H1 (cell line): ENCODE data around the gene TRIM23. TPM values are rescaled to one million over a fixed set of nuclear protein-coding genes. Genes with fewer than 3 reads are reported as not detected.

Experiments used
- CTCF ChIA-PET: fragments of 300-600 bp; sonication (Branson Sonifier 250); formaldehyde crosslinking; loops from one replicate; lab custom pipeline; 2021; ENCODE audit not compliant: partially characterized antibody; lab: Charles Lee
- POLR2A ChIA-PET: fragments of 300-600 bp; sonication (Branson Sonifier 250); formaldehyde crosslinking; loops from one replicate; lab custom pipeline; 2021; ENCODE audit warnings: inconsistent platforms; ENCODE audit not compliant: partially characterized antibody; lab: Charles Lee
- DNase-seq, 2 experiments: peaks; one replicate each; pipeline versions ENCODE4 v3.0.0 to v3.0.0-alpha.2; 2010 to 2022; ENCODE audit warnings: low spot score in 2 of 2, low read depth in 1 of 2, mixed read lengths in 1 of 2
- FAIRE-seq: peaks from 2 replicates; lab custom pipeline; 2011; peaks lifted over from hg19 to GRCh38; lab: Jason Lieb, UNC
- H2AFZ ChIP-seq: 2 replicates; pipeline ENCODE4 v1.8.1; 2012; ENCODE audit warnings: low read length, inconsistent platforms
- H2AK5ac ChIP-seq: 2 replicates; pipeline ENCODE4 v1.6.1; 2013; ENCODE audit warnings: low read depth, low read length
- H2BK120ac ChIP-seq: replicated peaks from 2 replicates; pipeline ENCODE3; 2013; ENCODE audit warnings: low read depth, low read length, inconsistent platforms
- H2BK12ac ChIP-seq: 2 replicates; pipeline ENCODE4 v1.6.1; 2013; ENCODE audit warnings: low read depth, low read length
- H2BK15ac ChIP-seq: 2 replicates; pipeline ENCODE4 v1.6.1; 2013; ENCODE audit warnings: low read length
- H2BK20ac ChIP-seq: 2 replicates; pipeline ENCODE4 v1.6.1; 2013; ENCODE audit warnings: low read length
- H2BK5ac ChIP-seq: 2 replicates; pipeline ENCODE4 v1.6.1; 2013; ENCODE audit warnings: low read depth, low read length
- H3K14ac ChIP-seq: 2 replicates; pipeline ENCODE4 v1.6.1; 2013; ENCODE audit warnings: inconsistent platforms; ENCODE audit not compliant: insufficient read length
- H3K18ac ChIP-seq: 2 replicates; pipeline ENCODE4 v1.6.1; 2013; ENCODE audit warnings: low read length; ENCODE audit errors: extremely low read depth
- H3K23ac ChIP-seq: 2 replicates; pipeline ENCODE4 v1.6.1; 2013; ENCODE audit warnings: inconsistent platforms; ENCODE audit not compliant: insufficient read length
- H3K23me2 ChIP-seq: 2 replicates; pipeline ENCODE4 v1.6.1; 2013; ENCODE audit warnings: low read depth, low read length
- H3K27ac ChIP-seq: 2 replicates; pipeline ENCODE4 v1.6.1; 2011; ENCODE audit warnings: low read depth, low read length, inconsistent platforms
- H3K27me3 ChIP-seq, 4 experiments: replicated peaks in 1 of 4; 1 replicate in 1 of 4; 2 replicates in 3 of 4; pipeline versions ENCODE4 v1.6.1 to v1.8.1; 2011 to 2013; ENCODE audit warnings: low read length in 3 of 4, mild to moderate bottlenecking in 3 of 4, inconsistent platforms in 2 of 4, mixed read lengths in 2 of 4, moderate library complexity in 1 of 4; ENCODE audit not compliant: control insufficient read depth in 3 of 4, insufficient read depth in 3 of 4; ENCODE audit errors: extremely low read depth in 1 of 4
- H3K36me3 ChIP-seq, 4 experiments: 2 replicates each; pipeline versions ENCODE4 v1.6.1 to v1.8.1; 2011 to 2013; ENCODE audit warnings: mild to moderate bottlenecking in 4 of 4, low read length in 3 of 4, moderate library complexity in 2 of 4, control low read depth in 1 of 4, inconsistent platforms in 1 of 4; ENCODE audit not compliant: insufficient read depth in 4 of 4, control insufficient read depth in 2 of 4
- H3K4ac ChIP-seq: replicated peaks from 2 replicates; pipeline ENCODE3; 2013; ENCODE audit warnings: low read length, low read depth, mixed read lengths, inconsistent platforms; ENCODE audit not compliant: insufficient read length
- H3K4me1 ChIP-seq, 4 experiments: replicated peaks in 1 of 4; 1 replicate in 1 of 4; 2 replicates in 3 of 4; pipeline versions ENCODE4 v1.6.1 to v1.8.1; 2011 to 2013; ENCODE audit warnings: low read length in 3 of 4, inconsistent platforms in 2 of 4, mixed read lengths in 1 of 4; ENCODE audit not compliant: insufficient read depth in 4 of 4, control insufficient read depth in 3 of 4
- H3K4me2 ChIP-seq, 2 experiments: 2 replicates each; pipeline versions ENCODE4 v1.6.1 to v1.8.1; 2011 to 2013; ENCODE audit warnings: low read depth in 2 of 2, low read length in 2 of 2, control low read depth in 1 of 2, inconsistent platforms in 1 of 2, mild to moderate bottlenecking in 1 of 2; ENCODE audit not compliant: insufficient read depth in 1 of 2
- H3K4me3 ChIP-seq, 4 experiments: fragments of 200-600, 300-600 bp in 1 of 4; sonication (generic), shearing (Covaris generic), sonication (Bioruptor Twin) in 1 of 4; 2 replicates each; pipeline versions ENCODE4 v1.5.1 to v1.8.1; 2011 to 2016; ENCODE audit warnings: low read length in 4 of 4, low read depth in 3 of 4, control low read depth in 2 of 4, inconsistent platforms in 2 of 4, mild to moderate bottlenecking in 2 of 4, mixed read lengths in 1 of 4, moderate library complexity in 1 of 4; ENCODE audit not compliant: insufficient read depth in 2 of 4; ENCODE audit errors: extremely low read depth in 1 of 4
- H3K56ac ChIP-seq: replicated peaks from 2 replicates; pipeline ENCODE3; 2013; ENCODE audit warnings: low read depth, mild to moderate bottlenecking, mixed read lengths, low read length, inconsistent platforms; ENCODE audit not compliant: insufficient read length
- H3K79me1 ChIP-seq: 2 replicates; pipeline ENCODE4 v1.6.1; 2013; ENCODE audit warnings: low read depth, low read length, control low read depth
- H3K79me2 ChIP-seq, 2 experiments: 2 replicates each; pipeline versions ENCODE4 v1.6.1 to v1.8.1; 2012 to 2013; ENCODE audit warnings: low read length in 2 of 2, mild to moderate bottlenecking in 2 of 2, inconsistent platforms in 1 of 2; ENCODE audit not compliant: insufficient read depth in 2 of 2, control insufficient read depth in 1 of 2
- H3K9ac ChIP-seq, 4 experiments: replicated peaks in 1 of 4; 1 replicate in 1 of 4; 2 replicates in 3 of 4; pipeline versions ENCODE4 v1.6.1 to v1.8.1; 2011 to 2013; ENCODE audit warnings: low read depth in 3 of 4, low read length in 3 of 4, control low read depth in 2 of 4, mild to moderate bottlenecking in 2 of 4, moderate library complexity in 2 of 4, inconsistent platforms in 1 of 4; ENCODE audit errors: extremely low read depth in 1 of 4
- H3K9me3 ChIP-seq, 2 experiments: 2 replicates each; pipeline versions ENCODE4 v1.6.1 to v1.8.1; 2012 to 2013; ENCODE audit warnings: mild to moderate bottlenecking in 2 of 2, moderate library complexity in 2 of 2, control low read depth in 1 of 2, inconsistent platforms in 1 of 2, low read depth in 1 of 2, low read length in 1 of 2, mixed read lengths in 1 of 2; ENCODE audit not compliant: insufficient read depth in 2 of 2
- H4K20me1 ChIP-seq, 2 experiments: replicated peaks in 1 of 2; 2 replicates each; pipeline versions ENCODE3 to v1.8.1; 2011 to 2013; ENCODE audit warnings: inconsistent platforms in 2 of 2, low read length in 2 of 2, mild to moderate bottlenecking in 1 of 2; ENCODE audit not compliant: insufficient read depth in 2 of 2, control insufficient read depth in 1 of 2
- H4K5ac ChIP-seq: 2 replicates; pipeline ENCODE4 v1.6.1; 2013; ENCODE audit warnings: low read length, low read depth, mixed read lengths, inconsistent platforms; ENCODE audit not compliant: insufficient read length
- H4K8ac ChIP-seq: 2 replicates; pipeline ENCODE4 v1.8.0; 2013; ENCODE audit warnings: mild to moderate bottlenecking, moderate library complexity, low read length, inconsistent platforms; ENCODE audit not compliant: insufficient read depth; ENCODE audit errors: extremely low read depth
- H4K91ac ChIP-seq: replicated peaks from 2 replicates; pipeline ENCODE3; 2013; ENCODE audit warnings: low read length, mixed read lengths, inconsistent platforms; ENCODE audit not compliant: insufficient read length
- CREB1 ChIP-seq: IDR thresholded peaks from 2 replicates; pipeline ENCODE4 v1.6.1; 2012; ENCODE audit warnings: inconsistent platforms
- EGR1 ChIP-seq: IDR thresholded peaks from 2 replicates; pipeline ENCODE4 v1.6.1; 2011; ENCODE audit warnings: low read depth, low read length, borderline replicate concordance
- HDAC6 ChIP-seq: IDR thresholded peaks from one replicate; pipeline ENCODE4 v1.7.1; 2012; ENCODE audit warnings: low read depth, mild to moderate bottlenecking, inconsistent platforms, low read length, moderate library complexity
- JUN ChIP-seq: IDR thresholded peaks from 2 replicates; pipeline ENCODE4 v1.6.1; 2011; ENCODE audit warnings: low read depth, mild to moderate bottlenecking, improper control_type of control experiment, low read length
- KDM5A ChIP-seq: fragments of 200-600 bp; IDR thresholded peaks from 2 replicates; pipeline ENCODE4 v1.7.1; 2012; ENCODE audit warnings: mild to moderate bottlenecking, low read length, inconsistent platforms, mixed read lengths
- RFX5 ChIP-seq: IDR thresholded peaks from 2 replicates; pipeline ENCODE4 v1.6.1; 2011; ENCODE audit warnings: low read depth, low read length, improper control_type of control experiment, borderline replicate concordance
- SIRT6 ChIP-seq: IDR thresholded peaks from one replicate; pipeline ENCODE4 v1.7.1; 2012; ENCODE audit warnings: low read length, inconsistent platforms
- SIX5 ChIP-seq: IDR thresholded peaks from 2 replicates; pipeline ENCODE4 v1.6.1; 2011; ENCODE audit warnings: mild to moderate bottlenecking, low read depth, low read length
- SP2 ChIP-seq: IDR thresholded peaks from 2 replicates; pipeline ENCODE4 v1.6.1; 2012; ENCODE audit warnings: mild to moderate bottlenecking, low read length, inconsistent platforms
- SP4 ChIP-seq: IDR thresholded peaks from 2 replicates; pipeline ENCODE4 v1.6.1; 2012; ENCODE audit warnings: low read length, inconsistent platforms
- TCF12 ChIP-seq: IDR thresholded peaks from 2 replicates; pipeline ENCODE4 v1.6.1; 2011; ENCODE audit warnings: low read depth, mild to moderate bottlenecking, low read length
- WGBS, 2 experiments: shearing (Covaris generic) in 1 of 2; methylation state at CpG; one replicate each; pipeline versions ENCODE4 v1.1.6 to v1.1.7; 2013 to 2015; ENCODE audit warnings: low lambda C conversion rate in 2 of 2, mixed read lengths in 2 of 2, inconsistent platforms in 1 of 2, low coverage in 1 of 2, missing lambda C conversion rate in 1 of 2; ENCODE audit not compliant: insufficient replicate concordance in 2 of 2, insufficient coverage in 1 of 2, insufficient read length in 1 of 2; ENCODE audit errors: extremely low coverage in 1 of 2, missing lambda C conversion rate in 1 of 2; 5-methylcytosine and 5-hydroxymethylcytosine counted together
- polyA plus RNA-seq, 7 experiments: library from polyadenylated mRNA; depleted of rRNA in 3 of 7; stranded (reverse) in 5 of 7; unstranded in 2 of 7; fragments of >200 nt in 5 of 7; fragments of 200-250 nt in 2 of 7; gene quantifications; 1 replicate in 5 of 7; 2 replicates in 1 of 7; 4 replicates in 1 of 7; pipeline versions ENCODE4 v1.2.1 to v1.2.3, GENCODE V29; 2011 to 2013; ENCODE audit warnings: missing spikeins in 2 of 7, mixed read lengths in 2 of 7
- total RNA-seq: library from RNA; stranded (reverse); fragmentation: NEBNext Ultra II Directional; extraction: Animal tissue kit (Norgen Biotek cat#: 25700); gene quantifications from 2 replicates; pipeline ENCODE4 v1.2.1, GENCODE V29; 2021

Gene TRIM23
- total and polyA plus RNA-seq, 2 of the 8 experiments (the other 6 are each of a cell fraction or from before 2014, with no cell fraction given): 2.5 to 11.7 TPM

DNA sequence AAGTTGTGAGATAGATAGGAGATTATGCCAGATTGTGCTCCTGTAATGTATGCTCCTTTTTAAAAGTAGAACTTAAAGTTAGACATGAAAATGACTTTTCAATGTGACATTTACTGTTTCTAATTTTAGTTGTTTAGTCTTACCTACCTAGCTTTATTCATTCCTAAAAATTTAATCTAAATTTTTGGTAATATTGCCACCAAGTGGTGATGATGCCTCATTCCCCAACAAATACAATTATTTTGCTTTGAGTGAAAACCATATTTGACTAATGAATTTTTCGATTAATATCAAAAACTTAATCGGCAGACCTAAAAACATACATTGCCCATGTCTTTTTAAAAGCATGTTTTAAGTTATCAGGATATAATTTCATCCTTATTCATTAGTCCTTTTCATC lies 35.4 kb downstream of the TRIM23 start:
- Histone ChIP-seq H3K4ac (no peak overlapping the region), H3K4me1 (no peaks in the 10 kb centered on the region), H4K8ac (no peak overlapping the region), H2BK5ac (no peak overlapping the region), H3K27me3 (no peaks in the 10 kb centered on the region), H3K4me3 (no peak overlapping the region), H3K18ac (no peak overlapping the region), H3K27ac (no peak overlapping the region), H3K79me2 (no peaks in the 10 kb centered on the region), H2AFZ (no peak overlapping the region), H3K9ac (no peak overlapping the region), H2BK12ac (no peak overlapping the region), H3K14ac (no peak overlapping the region), H2AK5ac (no peak overlapping the region), H3K23ac (no peak overlapping the region), H2BK20ac (no peak overlapping the region), H4K91ac (no peak overlapping the region), H3K23me2 (no peaks in the 10 kb centered on the region), H3K9me3 (no peaks in the 10 kb centered on the region), H3K79me1 (no peaks in the 10 kb centered on the region), H4K20me1 (no peaks in the 10 kb centered on the region), H4K5ac (no peak overlapping the region), H3K36me3 (peaks cover 0 to 58% (median 18%) of the 10 kb centered on the region in 4 experiments; a peak in 7 of 8 replicates), H2BK120ac (no peak overlapping the region), H2BK15ac (no peak overlapping the region), H3K56ac (no peak overlapping the region), H3K4me2 (no peak overlapping the region)
- FAIRE-seq (no peak), DNase-seq (no peak)
- POLR2A ChIA-PET: interaction anchor here (1.0 to 1.3 kb wide), 2 partner anchors 9 to 26 kb away, joined by 3 read pairs; partner anchors contain the start of genes CENPK and PPWD1
- WGBS, 2 experiments: 84% methylated on average over 2 of the region's 2 CpGs; no CpG with 5 or more reads in 1 of the 2 experiments
- CTCF ChIA-PET: no interaction called here
- TF ChIP-seq SP2 (no peak), RFX5 (no peak), SIX5 (no peak), CREB1 (no peak), EGR1 (no peak), HDAC6 (no peak), JUN (no peak), SIRT6 (no peak), TCF12 (no peak), KDM5A (no peak), SP4 (no peak)
